ENCODE results near the gene VMO1. TPM values are rescaled to one million over a fixed set of nuclear protein-coding genes. Genes with fewer than 3 reads are reported as not detected.

VMO1 gene
- total RNA-seq, result 10 to 100 TPM in 1 of 6 experiments, 1 to 10 TPM in 5; 3.5 to 12.3 (median 5.2) TPM
- long read RNA-seq, partial matches to known transcripts, result 0 of 4 reads
- long read RNA-seq, other reads (novel, unspliced or antisense), result 0 of 4 reads

DNA sequence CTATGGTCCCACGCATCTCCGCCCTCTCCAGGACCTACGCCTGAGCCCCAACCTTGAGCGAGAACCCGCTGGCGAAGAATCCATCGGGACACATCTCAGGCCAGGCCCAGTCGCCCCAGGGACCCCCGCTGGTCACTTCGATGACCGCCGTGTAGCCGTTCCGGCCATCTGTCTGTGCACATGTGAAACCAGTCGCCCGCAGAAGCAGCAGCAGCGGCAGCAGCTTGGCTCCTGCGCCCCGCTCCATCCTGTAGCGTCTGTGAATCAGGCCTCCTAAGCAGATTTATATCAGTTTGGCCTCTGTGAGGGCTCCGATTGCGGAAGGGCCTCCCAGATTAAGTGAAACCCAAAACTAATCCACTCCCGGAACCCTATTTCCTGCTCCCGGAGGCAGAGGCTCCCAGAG lies at the start of gene VMO1:
VMO1 (minus strand) TSS at position 259 of the 406 bp plus-strand sequence; CDS start at position 247, 12 bp downstream.
- no peaks in the 10 kb centered on the region for H3K9me3 ChIP-seq
- no peaks in the 10 kb centered on the region for H3K36me3 ChIP-seq
- H3K27ac ChIP-seq, result peak within 1 kb of the TSS; percentile 84 to 96 (median 92)
- H3K4me1 ChIP-seq, result peaks cover 0 to 25% (median 5%) of the 10 kb centered on the region in 4 donors
- 43% methylated on average over 5 of the region's 24 CpGs for WGBS (ENCODE audit: insufficient coverage, low coverage, low lambda C conversion rate, missing lambda C conversion rate)
- TF ChIP-seq CTCF (IDR thresholded peaks at IDR 0.05) (no peak), POLR2A (IDR thresholded peaks at IDR 0.05) (no peak)
- intact Hi-C loops (cut with DNase I), result loop anchor here (5.0 to 10.0 kb wide), 2 partner anchors 51 to 101 kb away; partner anchors contain the start of genes CXCL16 (in 2 of the 2), MED11 (in 2 of the 2) and ZMYND15 (in 2 of the 2)
- DNase-seq, result peak in 2 of 3 donors; percentile 55 to 66
- H3K4me3 ChIP-seq, result peak within 1 kb of the TSS in 2 of 3 donors; percentile 10 to 18
- no peaks in the 10 kb centered on the region for H3K27me3 ChIP-seq
- ATAC-seq, result peak in 1 of 4 donors; percentile 5

DNA sequence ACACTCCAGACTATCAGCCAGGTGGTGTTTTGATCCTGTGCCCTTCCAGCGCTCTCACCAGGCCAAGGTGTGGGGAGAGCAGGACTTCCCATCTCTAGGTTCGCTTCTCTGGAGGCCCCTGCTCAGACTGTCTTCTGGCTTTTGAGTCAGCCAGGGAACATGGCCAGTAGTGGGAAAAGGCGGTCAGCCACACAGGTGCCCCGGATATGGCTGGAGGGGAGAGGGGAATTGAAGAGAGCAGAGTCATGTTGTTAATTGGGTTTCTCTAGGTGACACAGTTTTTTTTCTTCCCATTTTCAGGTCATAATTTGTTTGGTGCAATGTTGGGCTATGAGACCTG lies 48.5 kb upstream of the VMO1 start:
- no peak for TF ChIP-seq POLR2A (IDR thresholded peaks at IDR 0.05)
- no peak for TF ChIP-seq CTCF (IDR thresholded peaks at IDR 0.05)
- Histone ChIP-seq H3K9me3 (no peaks in the 10 kb centered on the region), H3K36me3 (no peaks in the 10 kb centered on the region), H3K4me3 (peak overlapping the region; percentile 74 to 98 (median 96)), H3K27me3 (no peaks in the 10 kb centered on the region), H3K4me1 (peaks cover 0 to 25% (median 11%) of the 10 kb centered on the region in 4 donors), H3K27ac (peak overlapping the region; percentile 13 to 95 (median 75))
- ATAC-seq (no peak), DNase-seq (no peak)
- 35% methylated on average over 4 of the region's 4 CpGs for WGBS (ENCODE audit: insufficient coverage, low coverage, low lambda C conversion rate, missing lambda C conversion rate)
- intact Hi-C loops (cut with DNase I), result no loop called here

DNA sequence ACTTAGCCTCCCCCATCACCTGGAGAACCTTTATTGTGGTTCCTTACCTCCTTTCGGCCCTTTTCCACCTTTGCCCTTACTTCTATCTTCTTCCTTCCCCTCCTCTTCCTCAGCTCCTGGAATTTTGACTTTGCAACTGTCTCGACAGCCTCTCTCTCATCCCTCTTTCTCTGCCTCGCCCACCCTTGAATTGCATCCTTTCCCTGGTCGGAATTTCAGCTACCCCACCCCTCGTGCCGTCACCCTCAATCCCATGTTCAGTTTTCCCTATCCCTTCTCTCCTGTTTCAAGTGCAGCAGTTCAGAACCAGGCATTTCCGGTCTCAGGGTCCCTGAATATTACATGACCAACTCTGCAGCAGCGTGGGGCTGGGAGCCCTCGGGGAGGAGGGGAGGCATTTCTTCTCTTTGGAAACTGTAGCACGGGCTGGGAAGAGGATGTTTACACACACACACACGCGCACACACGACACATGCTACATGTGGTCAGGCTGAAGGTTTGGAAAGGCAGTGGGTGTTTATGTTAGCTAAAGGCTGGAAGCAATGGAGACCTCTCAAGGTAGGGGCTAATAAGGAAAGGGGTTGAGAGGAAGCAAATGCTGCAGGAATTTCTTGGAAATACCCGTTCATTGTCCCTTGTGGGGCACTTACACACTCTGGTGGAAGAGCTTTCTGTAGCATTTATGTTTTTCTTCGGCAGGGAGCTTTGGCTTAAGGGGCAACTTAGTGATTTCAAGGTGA lies 47.9 kb upstream of the VMO1 start:
- peak overlapping the region; percentile 75 to 95 (median 86) for H3K27ac ChIP-seq
- peaks cover 0 to 25% (median 11%) of the 10 kb centered on the region in 4 donors for H3K4me1 ChIP-seq

More for the DNA sequence above, 47.9 kb upstream of the VMO1 start:
- 6% methylated on average over 12 of the region's 15 CpGs for WGBS (ENCODE audit: insufficient coverage, low coverage, low lambda C conversion rate, missing lambda C conversion rate)
- H3K9me3 ChIP-seq, result no peaks in the 10 kb centered on the region
- ATAC-seq (peak; percentile 10 to 32 (median 16)), DNase-seq (peak in 1 of 3 donors; percentile 46)
- no peaks in the 10 kb centered on the region for H3K27me3 ChIP-seq
- peak overlapping the region; percentile 74 to 98 (median 96) for H3K4me3 ChIP-seq
- TF ChIP-seq CTCF (IDR thresholded peaks at IDR 0.05), result no peak
- no peak for TF ChIP-seq POLR2A (IDR thresholded peaks at IDR 0.05)
- H3K36me3 ChIP-seq, result no peaks in the 10 kb centered on the region
- intact Hi-C loops (cut with DNase I), result no loop called here

Measured in right lobe of liver (tissue), 6 donors.